HepG2 (cell line): ENCODE data around the gene NMRAL1. TPM values are rescaled to one million over a fixed set of nuclear protein-coding genes. Genes with fewer than 3 reads are reported as not detected.

Experiments used
- ARID2 ChIP-seq: sonication (generic); formaldehyde crosslinking; IDR thresholded peaks from 2 replicates; pipeline ENCODE4 v1.8.1; 2022; ENCODE audit warnings: mild to moderate bottlenecking, missing genetic modification reagents, borderline replicate concordance
- CENPX ChIP-seq: sonication (generic); formaldehyde crosslinking; IDR thresholded peaks from 2 replicates; pipeline ENCODE4 v1.9.0; 2021; ENCODE audit warnings: mild to moderate bottlenecking, missing genetic modification reagents, moderate library complexity
- MAZ ChIP-seq, 2 experiments: sonication (generic) in 1 of 2; formaldehyde crosslinking in 1 of 2; IDR thresholded peaks; 2 replicates each; pipeline versions ENCODE4 v1.5.0 to v1.6.1; 2012 to 2020; ENCODE audit warnings: low read depth in 2 of 2, mild to moderate bottlenecking in 2 of 2, borderline replicate concordance in 1 of 2, improper control_type of control experiment in 1 of 2, low read length in 1 of 2, missing genetic modification reagents in 1 of 2, moderate library complexity in 1 of 2
- MIER3 ChIP-seq: IDR thresholded peaks from 2 replicates; pipeline ENCODE4 v1.6.1; 2016; ENCODE audit warnings: missing compliant biosample characterization, borderline replicate concordance
- SCMH1 ChIP-seq: sonication (generic); formaldehyde crosslinking; IDR thresholded peaks from 2 replicates; pipeline ENCODE4 v1.9.0; 2021; ENCODE audit warnings: missing genetic modification reagents, mild to moderate bottlenecking, borderline replicate concordance
- TRIM24 ChIP-seq: sonication (generic); formaldehyde crosslinking; IDR thresholded peaks from 2 replicates; pipeline ENCODE4 v1.8.0; 2022; ENCODE audit warnings: mild to moderate bottlenecking, missing genetic modification reagents
- ZNF225 ChIP-seq: sonication (generic); formaldehyde crosslinking; IDR thresholded peaks from 2 replicates; pipeline ENCODE4 v1.4.0; 2020; ENCODE audit warnings: mild to moderate bottlenecking, missing genetic modification reagents
- ZNF496 ChIP-seq: sonication (generic); formaldehyde crosslinking; IDR thresholded peaks from 2 replicates; pipeline ENCODE4 v1.8.1; 2023; ENCODE audit warnings: mild to moderate bottlenecking, moderate library complexity, missing genetic modification reagents; ENCODE audit not compliant: insufficient replicate concordance
- ZNF644 ChIP-seq: IDR thresholded peaks from 2 replicates; pipeline ENCODE4 v1.6.1; 2016; ENCODE audit warnings: low read depth
- ZNF670 ChIP-seq: sonication (generic); formaldehyde crosslinking; IDR thresholded peaks from 2 replicates; pipeline ENCODE4 v1.8.0; 2022; ENCODE audit warnings: mild to moderate bottlenecking, missing genetic modification reagents, borderline replicate concordance
- ZNF883 ChIP-seq: sonication (generic); formaldehyde crosslinking; IDR thresholded peaks from 2 replicates; pipeline ENCODE4 v1.5.1; 2020; ENCODE audit warnings: mild to moderate bottlenecking, missing genetic modification reagents; ENCODE audit errors: not compliant biosample characterization
- polyA plus RNA-seq, 8 experiments: library from polyadenylated mRNA; depleted of rRNA in 3 of 8; stranded (reverse) in 7 of 8; unstranded in 1 of 8; fragments of >200 nt; fragmentation: Illumina TruSeq in 4 of 8; extraction: Trizol in 4 of 8; gene quantifications; 2 replicates each; pipeline versions ENCODE4 v1.2.1 to v1.2.3, GENCODE V29; 2011 to 2016; ENCODE audit warnings: low read depth in 4 of 8, missing spikeins in 1 of 8, mixed read lengths in 1 of 8; ENCODE audit not compliant: insufficient read depth in 1 of 8
- total RNA-seq, 5 experiments: library from RNA; depleted of rRNA; stranded (reverse); fragments of >200 nt; fragmentation: Illumina TruSeq; extraction: Trizol; gene quantifications; 2 replicates each; pipeline ENCODE4 v1.2.3, GENCODE V29; 2016; ENCODE audit warnings: low read depth in 1 of 5
- TF ChIP-seq, protein P1 (sequence below): IDR thresholded peaks from 2 replicates; pipeline ENCODE4 v1.6.1; 2016
- TF ChIP-seq, protein P2 (sequence below): sonication (generic); formaldehyde crosslinking; conservative IDR thresholded peaks from 2 replicates; pipeline ENCODE4 v1.4.0; 2020; ENCODE audit warnings: missing genetic modification reagents
- TF ChIP-seq, protein P3 (sequence below): fragments of 450-650 bp; IDR thresholded peaks from 2 replicates; pipeline ENCODE4 v1.6.1; 2017; ENCODE audit warnings: mild to moderate bottlenecking
- TF ChIP-seq, protein P4 (sequence below): sonication (generic); formaldehyde crosslinking; IDR thresholded peaks from 2 replicates; pipeline ENCODE4 v1.5.0; 2020; ENCODE audit warnings: mild to moderate bottlenecking, missing genetic modification reagents, moderate library complexity
- TF ChIP-seq, protein P5 (sequence below): sonication (generic); formaldehyde crosslinking; IDR thresholded peaks from 2 replicates; pipeline ENCODE4 v1.4.0; 2020; ENCODE audit warnings: missing genetic modification reagents

NMRAL1 gene
- total and polyA plus RNA-seq, 2 of the 13 experiments (the other 11 are each of a cell fraction or from before 2014, with no cell fraction given), result 30.8 to 33.1 TPM

DNA sequence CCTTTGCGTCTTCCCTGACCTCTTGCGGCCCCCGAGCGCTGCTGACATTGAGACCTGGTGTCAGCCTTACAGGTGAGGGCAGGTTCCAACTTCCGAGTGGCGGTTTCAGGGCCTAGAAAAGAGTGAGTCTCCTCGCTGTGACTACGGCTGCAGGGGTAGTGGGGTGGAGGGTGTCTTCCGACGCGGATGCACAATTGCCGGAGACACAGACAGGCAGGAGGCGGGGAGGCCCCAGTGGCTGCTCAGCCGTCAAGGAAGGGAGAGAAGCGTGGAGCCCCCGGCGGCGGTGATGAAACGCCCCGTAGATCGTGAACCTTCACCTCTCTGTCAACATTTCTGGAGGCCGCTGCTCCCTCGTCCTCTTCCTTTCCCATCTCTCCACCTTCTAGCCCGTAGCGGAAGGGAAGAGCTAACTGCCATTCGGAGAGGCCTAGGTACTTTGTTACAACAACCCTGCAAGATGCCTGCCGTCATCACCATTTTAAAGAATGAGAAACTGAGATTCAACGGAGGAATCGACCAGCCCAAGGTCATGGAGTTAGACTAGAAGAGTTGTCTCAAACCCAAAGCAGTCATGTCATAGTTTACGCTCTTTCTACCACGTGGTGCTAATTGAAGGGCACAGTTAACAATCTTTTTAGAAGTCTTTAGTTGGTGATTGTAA lies 48.3 kb downstream of the NMRAL1 start (continued):
- TF ChIP-seq MIER3 (CRISPR knock-in tag), result peak; percentile 38; the same call in 1 of the 2 replicates
- TF ChIP-seq TRIM24, result no peak
- TF ChIP-seq, protein P1, sequence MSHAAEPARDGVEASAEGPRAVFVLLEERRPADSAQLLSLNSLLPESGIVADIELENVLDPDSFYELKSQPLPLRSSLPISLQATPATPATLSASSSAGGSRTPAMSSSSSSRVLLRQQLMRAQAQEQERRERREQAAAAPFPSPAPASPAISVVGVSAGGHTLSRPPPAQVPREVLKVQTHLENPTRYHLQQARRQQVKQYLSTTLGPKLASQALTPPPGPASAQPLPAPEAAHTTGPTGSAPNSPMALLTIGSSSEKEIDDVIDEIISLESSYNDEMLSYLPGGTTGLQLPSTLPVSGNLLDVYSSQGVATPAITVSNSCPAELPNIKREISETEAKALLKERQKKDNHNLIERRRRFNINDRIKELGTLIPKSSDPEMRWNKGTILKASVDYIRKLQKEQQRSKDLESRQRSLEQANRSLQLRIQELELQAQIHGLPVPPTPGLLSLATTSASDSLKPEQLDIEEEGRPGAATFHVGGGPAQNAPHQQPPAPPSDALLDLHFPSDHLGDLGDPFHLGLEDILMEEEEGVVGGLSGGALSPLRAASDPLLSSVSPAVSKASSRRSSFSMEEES, result no peak
- TF ChIP-seq ARID2 (CRISPR knock-in tag), result no peak
- peak; percentile 88; the same call in 1 of the 2 replicates for TF ChIP-seq ZNF670 (CRISPR knock-in tag)
- TF ChIP-seq SCMH1 (CRISPR knock-in tag), result no peak
- TF ChIP-seq, protein P2, sequence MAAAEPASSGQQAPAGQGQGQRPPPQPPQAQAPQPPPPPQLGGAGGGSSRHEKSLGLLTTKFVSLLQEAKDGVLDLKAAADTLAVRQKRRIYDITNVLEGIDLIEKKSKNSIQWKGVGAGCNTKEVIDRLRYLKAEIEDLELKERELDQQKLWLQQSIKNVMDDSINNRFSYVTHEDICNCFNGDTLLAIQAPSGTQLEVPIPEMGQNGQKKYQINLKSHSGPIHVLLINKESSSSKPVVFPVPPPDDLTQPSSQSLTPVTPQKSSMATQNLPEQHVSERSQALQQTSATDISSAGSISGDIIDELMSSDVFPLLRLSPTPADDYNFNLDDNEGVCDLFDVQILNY (CRISPR knock-in tag), result no peak
- no peak for TF ChIP-seq ZNF496 (CRISPR knock-in tag)
- TF ChIP-seq ZNF225 (CRISPR knock-in tag), result 0 out of 2 replicates have a peak, but pooled peaks have one; percentile 65
- TF ChIP-seq, protein P3, sequence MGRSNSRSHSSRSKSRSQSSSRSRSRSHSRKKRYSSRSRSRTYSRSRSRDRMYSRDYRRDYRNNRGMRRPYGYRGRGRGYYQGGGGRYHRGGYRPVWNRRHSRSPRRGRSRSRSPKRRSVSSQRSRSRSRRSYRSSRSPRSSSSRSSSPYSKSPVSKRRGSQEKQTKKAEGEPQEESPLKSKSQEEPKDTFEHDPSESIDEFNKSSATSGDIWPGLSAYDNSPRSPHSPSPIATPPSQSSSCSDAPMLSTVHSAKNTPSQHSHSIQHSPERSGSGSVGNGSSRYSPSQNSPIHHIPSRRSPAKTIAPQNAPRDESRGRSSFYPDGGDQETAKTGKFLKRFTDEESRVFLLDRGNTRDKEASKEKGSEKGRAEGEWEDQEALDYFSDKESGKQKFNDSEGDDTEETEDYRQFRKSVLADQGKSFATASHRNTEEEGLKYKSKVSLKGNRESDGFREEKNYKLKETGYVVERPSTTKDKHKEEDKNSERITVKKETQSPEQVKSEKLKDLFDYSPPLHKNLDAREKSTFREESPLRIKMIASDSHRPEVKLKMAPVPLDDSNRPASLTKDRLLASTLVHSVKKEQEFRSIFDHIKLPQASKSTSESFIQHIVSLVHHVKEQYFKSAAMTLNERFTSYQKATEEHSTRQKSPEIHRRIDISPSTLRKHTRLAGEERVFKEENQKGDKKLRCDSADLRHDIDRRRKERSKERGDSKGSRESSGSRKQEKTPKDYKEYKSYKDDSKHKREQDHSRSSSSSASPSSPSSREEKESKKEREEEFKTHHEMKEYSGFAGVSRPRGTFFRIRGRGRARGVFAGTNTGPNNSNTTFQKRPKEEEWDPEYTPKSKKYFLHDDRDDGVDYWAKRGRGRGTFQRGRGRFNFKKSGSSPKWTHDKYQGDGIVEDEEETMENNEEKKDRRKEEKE, result no peak
- TF ChIP-seq, protein P4, sequence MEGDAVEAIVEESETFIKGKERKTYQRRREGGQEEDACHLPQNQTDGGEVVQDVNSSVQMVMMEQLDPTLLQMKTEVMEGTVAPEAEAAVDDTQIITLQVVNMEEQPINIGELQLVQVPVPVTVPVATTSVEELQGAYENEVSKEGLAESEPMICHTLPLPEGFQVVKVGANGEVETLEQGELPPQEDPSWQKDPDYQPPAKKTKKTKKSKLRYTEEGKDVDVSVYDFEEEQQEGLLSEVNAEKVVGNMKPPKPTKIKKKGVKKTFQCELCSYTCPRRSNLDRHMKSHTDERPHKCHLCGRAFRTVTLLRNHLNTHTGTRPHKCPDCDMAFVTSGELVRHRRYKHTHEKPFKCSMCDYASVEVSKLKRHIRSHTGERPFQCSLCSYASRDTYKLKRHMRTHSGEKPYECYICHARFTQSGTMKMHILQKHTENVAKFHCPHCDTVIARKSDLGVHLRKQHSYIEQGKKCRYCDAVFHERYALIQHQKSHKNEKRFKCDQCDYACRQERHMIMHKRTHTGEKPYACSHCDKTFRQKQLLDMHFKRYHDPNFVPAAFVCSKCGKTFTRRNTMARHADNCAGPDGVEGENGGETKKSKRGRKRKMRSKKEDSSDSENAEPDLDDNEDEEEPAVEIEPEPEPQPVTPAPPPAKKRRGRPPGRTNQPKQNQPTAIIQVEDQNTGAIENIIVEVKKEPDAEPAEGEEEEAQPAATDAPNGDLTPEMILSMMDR (CRISPR knock-in tag), result no peak
- no peak for TF ChIP-seq CENPX (CRISPR knock-in tag)
- no peak for TF ChIP-seq ZNF644
- TF ChIP-seq, protein P5, sequence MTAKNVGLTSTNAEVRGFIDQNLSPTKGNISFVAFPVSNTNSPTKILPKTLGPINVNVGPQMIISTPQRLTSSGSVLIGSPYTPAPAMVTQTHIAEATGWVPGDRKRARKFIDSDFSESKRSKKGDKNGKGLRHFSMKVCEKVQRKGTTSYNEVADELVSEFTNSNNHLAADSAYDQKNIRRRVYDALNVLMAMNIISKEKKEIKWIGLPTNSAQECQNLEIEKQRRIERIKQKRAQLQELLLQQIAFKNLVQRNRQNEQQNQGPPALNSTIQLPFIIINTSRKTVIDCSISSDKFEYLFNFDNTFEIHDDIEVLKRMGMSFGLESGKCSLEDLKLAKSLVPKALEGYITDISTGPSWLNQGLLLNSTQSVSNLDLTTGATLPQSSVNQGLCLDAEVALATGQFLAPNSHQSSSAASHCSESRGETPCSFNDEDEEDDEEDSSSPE, result no peak
- TF ChIP-seq ZNF883 (CRISPR knock-in tag), result peak; percentile 53
- no peak for TF ChIP-seq MAZ (IDR thresholded peaks at IDR 0.05; ENCODE audit: borderline replicate concordance, low read depth, low read length)
- peak; percentile 73 for TF ChIP-seq MAZ (CRISPR knock-in tag; IDR thresholded peaks at IDR 0.05; ENCODE audit: low read depth)
